GDM1 (cell line): Measurements from ENCODE around the gene AGTR1.
"Not testable (repeated sequence)": the region's sequence is repeated elsewhere in the genome, so short reads cannot be mapped to it uniquely, and the experiment has no call there.

ENCODE experiments used
- DNase-seq: peaks from one replicate; lab custom pipeline; 2025; lab: John Stamatoyannopoulos, UW

AGTR1 gene

GRCh38 chr3:148758303-148758884, 60.7 kb downstream of the AGTR1 start:
- DNase-seq, result no peak

GRCh38 chr3:148759430-148759829, 61.7 kb downstream of the AGTR1 start:
- DNase-seq, result no peak

- no peak for DNase-seq
Measured at GRCh38 chr3:148763156-148763680, 65.5 kb downstream of the AGTR1 start.

- no peak for DNase-seq
Measured at GRCh38 chr3:148763986-148764935, 66.6 kb downstream of the AGTR1 start.

- no peak for DNase-seq
Measured at GRCh38 chr3:148772361-148772760, 74.7 kb downstream of the AGTR1 start.

GRCh38 chr3:148772835-148773234, 75.1 kb downstream of the AGTR1 start:
- DNase-seq, result no peak

GRCh38 chr3:148773805-148774204, 76.1 kb downstream of the AGTR1 start:
- no peak for DNase-seq

- no peak for DNase-seq
Measured at GRCh38 chr3:148778926-148779325, 81.2 kb downstream of the AGTR1 start.

- DNase-seq, result not testable (repeated sequence)
Measured at GRCh38 chr3:148785026-148785425, 87.3 kb downstream of the AGTR1 start.

- DNase-seq, result not testable (repeated sequence)
Measured at GRCh38 chr3:148786159-148786558, 88.5 kb downstream of the AGTR1 start.

- DNase-seq, result no peak
Measured at GRCh38 chr3:148789146-148789545, 91.4 kb downstream of the AGTR1 start.

- no peak for DNase-seq
Measured at GRCh38 chr3:148789906-148790305, 92.2 kb downstream of the AGTR1 start.

- no peak for DNase-seq
Measured at GRCh38 chr3:148790370-148790769, 92.7 kb downstream of the AGTR1 start.

GRCh38 chr3:148790851-148791735, 93.4 kb downstream of the AGTR1 start:
- DNase-seq, result no peak

- no peak for DNase-seq
Measured at GRCh38 chr3:148791920-148792319, 94.2 kb downstream of the AGTR1 start.

- no peak for DNase-seq
Measured at GRCh38 chr3:148792516-148792915, 94.8 kb downstream of the AGTR1 start.
